Parathyroid adenoma (tissue), 2 donors: ENCODE data around the gene ITGB1.
"Not testable (repeated sequence)": the region's sequence is repeated elsewhere in the genome, so short reads cannot be mapped to it uniquely, and the experiment has no call there.

Source experiments
- H2AFZ ChIP-seq: fragments of 300-600 bp; sonication (generic); one replicate; pipeline ENCODE4 v1.7.0; 2017; ENCODE audit warnings: antibody characterized with exemption, mild to moderate bottlenecking
- H3K27ac ChIP-seq: fragments of 300-600 bp; sonication (generic); one replicate; pipeline ENCODE4 v1.7.0; 2017
- H3K27me3 ChIP-seq: fragments of 300-600 bp; sonication (generic); one replicate; pipeline ENCODE4 v1.7.0; 2017; ENCODE audit warnings: low read length; ENCODE audit not compliant: control insufficient read depth, insufficient read depth
- H3K36me3 ChIP-seq: fragments of 300-600 bp; sonication (generic); one replicate; pipeline ENCODE4 v1.7.0; 2017; ENCODE audit warnings: low read length; ENCODE audit not compliant: control insufficient read depth, insufficient read depth
- H3K4me1 ChIP-seq: fragments of 300-600 bp; sonication (generic); one replicate; pipeline ENCODE4 v1.7.0; 2017; ENCODE audit warnings: control low read depth
- H3K4me2 ChIP-seq: fragments of 300-600 bp; sonication (generic); one replicate; pipeline ENCODE4 v1.7.0; 2017; ENCODE audit warnings: low read length
- H3K4me3 ChIP-seq: fragments of 300-600 bp; sonication (generic); one replicate; pipeline ENCODE4 v1.7.0; 2017; ENCODE audit warnings: low read depth, low read length
- H3K79me2 ChIP-seq: fragments of 300-600 bp; sonication (generic); one replicate; pipeline ENCODE4 v1.7.0; 2017; ENCODE audit warnings: control low read depth
- H3K9ac ChIP-seq: fragments of 300-600 bp; sonication (generic); one replicate; pipeline ENCODE4 v1.7.0; 2017; ENCODE audit warnings: mild to moderate bottlenecking
- H3K9me3 ChIP-seq: fragments of 300-600 bp; sonication (generic); one replicate; pipeline ENCODE4 v1.7.0; 2017; ENCODE audit warnings: low read length; ENCODE audit not compliant: control insufficient read depth
- TF ChIP-seq, protein P1 (sequence below): fragments of 300-600 bp; sonication (generic); IDR thresholded peaks from one replicate; pipeline ENCODE4 v1.7.0; 2017; ENCODE audit warnings: antibody characterized with exemption, mild to moderate bottlenecking
- donor health status: primary hyperparathyroidism.

The ITGB1 gene

GRCh38 chr10:32923134-32923533, 34.9 kb downstream of the ITGB1 start:
- Histone ChIP-seq H3K4me2 (no peak overlapping the region), H3K79me2 (peaks cover 8% of the 10 kb centered on the region), H3K4me3 (no peak overlapping the region), H3K36me3 (no peaks in the 10 kb centered on the region), H3K27ac (peak overlapping the region; percentile 41), H3K4me1 (peaks cover 15% of the 10 kb centered on the region), H3K9ac (no peak overlapping the region), H3K9me3 (no peaks in the 10 kb centered on the region), H2AFZ (no peak overlapping the region), H3K27me3 (no peaks in the 10 kb centered on the region)
- TF ChIP-seq, protein P1, sequence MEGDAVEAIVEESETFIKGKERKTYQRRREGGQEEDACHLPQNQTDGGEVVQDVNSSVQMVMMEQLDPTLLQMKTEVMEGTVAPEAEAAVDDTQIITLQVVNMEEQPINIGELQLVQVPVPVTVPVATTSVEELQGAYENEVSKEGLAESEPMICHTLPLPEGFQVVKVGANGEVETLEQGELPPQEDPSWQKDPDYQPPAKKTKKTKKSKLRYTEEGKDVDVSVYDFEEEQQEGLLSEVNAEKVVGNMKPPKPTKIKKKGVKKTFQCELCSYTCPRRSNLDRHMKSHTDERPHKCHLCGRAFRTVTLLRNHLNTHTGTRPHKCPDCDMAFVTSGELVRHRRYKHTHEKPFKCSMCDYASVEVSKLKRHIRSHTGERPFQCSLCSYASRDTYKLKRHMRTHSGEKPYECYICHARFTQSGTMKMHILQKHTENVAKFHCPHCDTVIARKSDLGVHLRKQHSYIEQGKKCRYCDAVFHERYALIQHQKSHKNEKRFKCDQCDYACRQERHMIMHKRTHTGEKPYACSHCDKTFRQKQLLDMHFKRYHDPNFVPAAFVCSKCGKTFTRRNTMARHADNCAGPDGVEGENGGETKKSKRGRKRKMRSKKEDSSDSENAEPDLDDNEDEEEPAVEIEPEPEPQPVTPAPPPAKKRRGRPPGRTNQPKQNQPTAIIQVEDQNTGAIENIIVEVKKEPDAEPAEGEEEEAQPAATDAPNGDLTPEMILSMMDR, result no peak

DNA sequence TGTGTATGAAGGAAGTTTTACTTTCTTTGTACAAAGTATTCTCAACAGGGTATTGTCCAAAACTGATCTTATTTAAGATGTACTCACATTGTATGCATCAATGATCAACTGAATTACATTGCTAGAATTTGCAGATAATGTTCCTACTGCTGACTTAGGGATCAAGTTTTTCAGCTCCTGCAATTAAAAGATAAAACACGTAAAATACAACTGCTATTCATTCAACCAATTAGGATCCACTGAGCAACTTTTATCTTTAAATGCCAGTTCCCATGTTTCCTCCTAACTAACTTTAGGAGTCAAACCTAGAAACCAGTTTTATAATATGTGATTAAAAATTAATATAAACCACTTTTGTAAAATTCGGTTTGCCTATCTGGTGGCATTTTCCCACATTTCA, 35.9 kb downstream of the ITGB1 start:
- H3K27ac ChIP-seq, result no peak overlapping the region
- TF ChIP-seq, protein P1, result no peak
- H3K36me3 ChIP-seq, result no peaks in the 10 kb centered on the region
- H3K9ac ChIP-seq, result no peak overlapping the region
- no peaks in the 10 kb centered on the region for H3K9me3 ChIP-seq
- peaks cover 15% of the 10 kb centered on the region for H3K4me1 ChIP-seq
- H3K4me3 ChIP-seq, result no peak overlapping the region
- no peak overlapping the region for H2AFZ ChIP-seq
- no peaks in the 10 kb centered on the region for H3K27me3 ChIP-seq
- H3K4me2 ChIP-seq, result no peak overlapping the region
- peaks cover 11% of the 10 kb centered on the region for H3K79me2 ChIP-seq

- peaks cover 17% of the 10 kb centered on the region for H3K79me2 ChIP-seq
- H3K27ac ChIP-seq, H3K9me3 ChIP-seq, H3K4me2 ChIP-seq, H3K4me3 ChIP-seq, H3K36me3 ChIP-seq, H3K4me1 ChIP-seq, H3K27me3 ChIP-seq, H2AFZ ChIP-seq, H3K9ac ChIP-seq: not testable (repeated sequence)
Measured at GRCh38 chr10:32917817-32918216, 40.2 kb downstream of the ITGB1 start.

DNA sequence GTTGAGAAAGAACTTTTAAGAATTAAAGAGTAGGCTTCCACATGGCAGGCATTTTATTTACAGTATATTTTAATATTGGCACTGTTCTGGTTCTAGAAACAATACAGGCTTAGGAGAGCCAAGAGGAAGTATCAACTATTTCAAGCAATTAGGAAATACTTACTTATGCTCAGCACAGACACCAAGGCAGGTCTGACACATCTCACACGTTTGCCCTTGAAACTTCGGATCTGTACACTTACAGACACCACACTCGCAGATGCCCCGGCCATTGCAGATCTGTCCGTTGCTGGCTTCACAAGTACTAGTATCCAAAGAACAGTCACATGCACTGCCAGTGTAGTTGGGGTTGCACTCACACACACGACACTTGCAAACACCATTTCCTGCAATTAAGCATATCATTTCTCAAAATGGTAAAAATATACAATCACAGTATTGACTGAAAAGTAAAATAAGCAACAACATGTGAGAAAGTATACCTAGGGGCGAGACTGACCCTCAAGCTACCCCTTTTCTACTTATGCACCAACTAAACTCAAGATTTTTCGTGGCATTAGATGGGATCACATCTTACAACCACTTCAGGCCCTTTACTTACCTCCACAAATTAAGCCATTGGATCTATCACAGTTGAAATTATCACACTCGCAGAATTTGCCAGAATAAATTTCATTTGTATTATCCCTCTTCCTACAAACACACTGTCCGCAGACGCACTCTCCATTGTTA, 46.6 kb downstream of the ITGB1 start:
- peaks cover 18% of the 10 kb centered on the region for H3K79me2 ChIP-seq
- no peaks in the 10 kb centered on the region for H3K4me1 ChIP-seq
- no peaks in the 10 kb centered on the region for H3K27me3 ChIP-seq
- no peak overlapping the region for H3K4me3 ChIP-seq
- H3K36me3 ChIP-seq, result no peaks in the 10 kb centered on the region
- H3K4me2 ChIP-seq, result no peak overlapping the region
- H3K27ac ChIP-seq, result no peak overlapping the region
- H3K9me3 ChIP-seq, result no peaks in the 10 kb centered on the region
- TF ChIP-seq, protein P1, result no peak
- H2AFZ ChIP-seq, result no peak overlapping the region
- H3K9ac ChIP-seq, result no peak overlapping the region

DNA sequence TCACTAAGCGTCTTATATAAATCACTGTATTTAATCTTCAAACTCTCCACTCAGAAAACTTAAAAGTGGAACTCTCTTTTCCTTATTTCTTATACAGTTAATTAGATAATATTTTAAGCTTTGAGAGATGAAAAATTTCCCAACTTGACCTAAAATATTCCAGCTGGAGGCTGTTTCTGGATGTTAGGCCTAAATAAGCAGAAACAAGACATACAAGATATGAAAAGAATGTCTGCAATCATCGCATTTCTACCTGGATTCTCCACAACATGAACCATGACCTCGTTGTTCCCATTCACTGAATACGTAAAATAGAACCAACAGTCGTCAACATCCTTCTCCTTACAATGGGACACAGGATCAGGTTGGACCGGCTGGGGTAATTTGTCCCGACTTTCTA, 48.1 kb downstream of the ITGB1 start:
- not testable (repeated sequence) for H3K27ac ChIP-seq, H3K36me3 ChIP-seq, H3K4me3 ChIP-seq, H3K9me3 ChIP-seq, H3K79me2 ChIP-seq, H3K27me3 ChIP-seq, H3K9ac ChIP-seq, H3K4me1 ChIP-seq, H3K4me2 ChIP-seq, H2AFZ ChIP-seq

GRCh38 chr10:32909456-32909855, 48.6 kb downstream of the ITGB1 start:
- Histone ChIP-seq H3K9ac (no peak overlapping the region), H3K4me2 (no peak overlapping the region), H2AFZ (no peak overlapping the region), H3K9me3 (no peaks in the 10 kb centered on the region), H3K79me2 (peaks cover 8% of the 10 kb centered on the region), H3K36me3 (no peaks in the 10 kb centered on the region), H3K4me3 (no peak overlapping the region), H3K27me3 (no peaks in the 10 kb centered on the region), H3K27ac (no peak overlapping the region), H3K4me1 (no peaks in the 10 kb centered on the region)
- TF ChIP-seq, protein P1, result no peak
